ENCODE data around the gene MGAT5. TPM values are rescaled to one million over a fixed set of nuclear protein-coding genes. Genes with fewer than 3 reads are reported as not detected.

Gene MGAT5
- total RNA-seq, 1 experiment from 2014 or later = 52.4 TPM

DNA sequence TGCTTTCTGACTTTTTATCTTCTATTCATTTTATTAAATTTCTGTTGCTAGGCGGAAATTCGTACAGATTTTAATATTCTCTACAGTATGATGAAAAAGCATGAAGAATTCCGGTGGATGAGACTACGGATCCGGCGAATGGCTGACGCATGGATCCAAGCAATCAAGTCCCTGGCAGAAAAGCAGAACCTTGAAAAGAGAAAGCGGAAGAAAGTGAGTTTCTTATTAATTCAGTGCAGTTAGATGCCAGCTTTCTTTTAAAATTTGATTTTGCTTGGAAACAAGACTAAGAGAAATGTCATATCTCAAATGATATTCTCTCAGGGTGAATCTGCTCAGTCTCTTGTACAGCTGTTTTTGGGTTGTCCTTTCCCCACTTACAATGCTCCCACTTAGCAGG is 84.3 kb downstream of the MGAT5 start (continued):
- TF ChIP-seq ZNF671 (CRISPR knock-in tag; IDR thresholded peaks at IDR 0.05) (no peak), ESRRA (CRISPR knock-in tag; IDR thresholded peaks at IDR 0.05; ENCODE audit: borderline replicate concordance) (no peak), GRHL2 (CRISPR knock-in tag; IDR thresholded peaks at IDR 0.05; ENCODE audit: insufficient replicate concordance, severe bottlenecking) (no peak), MYBL2 (CRISPR knock-in tag; IDR thresholded peaks at IDR 0.05) (no peak), SMAD4 (CRISPR knock-in tag; IDR thresholded peaks at IDR 0.05) (no peak)
- TF ChIP-seq, protein P1, sequence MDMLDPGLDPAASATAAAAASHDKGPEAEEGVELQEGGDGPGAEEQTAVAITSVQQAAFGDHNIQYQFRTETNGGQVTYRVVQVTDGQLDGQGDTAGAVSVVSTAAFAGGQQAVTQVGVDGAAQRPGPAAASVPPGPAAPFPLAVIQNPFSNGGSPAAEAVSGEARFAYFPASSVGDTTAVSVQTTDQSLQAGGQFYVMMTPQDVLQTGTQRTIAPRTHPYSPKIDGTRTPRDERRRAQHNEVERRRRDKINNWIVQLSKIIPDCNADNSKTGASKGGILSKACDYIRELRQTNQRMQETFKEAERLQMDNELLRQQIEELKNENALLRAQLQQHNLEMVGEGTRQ (CRISPR knock-in tag; IDR thresholded peaks at IDR 0.05) = no peak

DNA sequence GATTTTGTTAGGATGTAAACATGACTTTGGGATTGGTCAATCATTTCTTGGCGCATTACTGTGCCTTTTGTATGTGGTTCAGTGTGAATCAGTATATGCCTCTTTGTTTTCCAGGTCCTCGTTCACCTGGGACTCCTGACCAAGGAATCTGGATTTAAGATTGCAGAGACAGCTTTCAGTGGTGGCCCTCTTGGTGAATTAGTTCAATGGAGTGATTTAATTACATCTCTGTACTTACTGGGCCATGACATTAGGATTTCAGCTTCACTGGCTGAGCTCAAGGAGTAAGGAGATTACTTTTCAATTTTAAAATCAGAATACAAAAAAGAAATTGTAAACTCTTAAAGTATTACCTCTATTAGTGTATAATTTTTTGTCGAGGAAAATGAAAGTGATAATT is 87.6 kb downstream of the MGAT5 start:
- Mint-ChIP-seq H3K4me3 (no peak overlapping the region), H3K36me3 (no peaks in the 10 kb centered on the region), H3K27ac (no peak overlapping the region), H3K4me1 (no peaks in the 10 kb centered on the region), H3K27me3 (ENCODE audit: low read depth) (no peaks in the 10 kb centered on the region), H3K9me3 (no peaks in the 10 kb centered on the region)
- TF ChIP-seq GABPB1 (CRISPR knock-in tag; IDR thresholded peaks at IDR 0.05) (no peak), JUN (CRISPR knock-in tag; IDR thresholded peaks at IDR 0.05) (no peak), FOXJ3 (CRISPR knock-in tag; IDR thresholded peaks at IDR 0.05; ENCODE audit: borderline replicate concordance) (no peak), IRF2 (CRISPR knock-in tag; IDR thresholded peaks at IDR 0.05; ENCODE audit: borderline replicate concordance, low read depth) (no peak), ELF4 (CRISPR knock-in tag; IDR thresholded peaks at IDR 0.05; ENCODE audit: low read depth) (no peak), CBFB (CRISPR knock-in tag; IDR thresholded peaks at IDR 0.05; ENCODE audit: low read depth) (no peak), SMAD3 (CRISPR knock-in tag; IDR thresholded peaks at IDR 0.05; ENCODE audit: borderline replicate concordance) (no peak), ZNF138 (CRISPR knock-in tag; conservative IDR thresholded peaks at IDR 0.05) (no peak), FOXP1 (CRISPR knock-in tag; IDR thresholded peaks at IDR 0.05; ENCODE audit: borderline replicate concordance) (no peak), SOX15 (CRISPR knock-in tag; IDR thresholded peaks at IDR 0.05) (no peak), ETV6 (CRISPR knock-in tag; IDR thresholded peaks at IDR 0.05) (no peak), ZBTB21 (CRISPR knock-in tag; IDR thresholded peaks at IDR 0.05; ENCODE audit: borderline replicate concordance) (no peak), TEAD1 (CRISPR knock-in tag; IDR thresholded peaks at IDR 0.05) (no peak)
- TF ChIP-seq, protein P1 (CRISPR knock-in tag; IDR thresholded peaks at IDR 0.05) = no peak
- TF ChIP-seq, protein P2, sequence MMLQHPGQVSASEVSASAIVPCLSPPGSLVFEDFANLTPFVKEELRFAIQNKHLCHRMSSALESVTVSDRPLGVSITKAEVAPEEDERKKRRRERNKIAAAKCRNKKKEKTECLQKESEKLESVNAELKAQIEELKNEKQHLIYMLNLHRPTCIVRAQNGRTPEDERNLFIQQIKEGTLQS (CRISPR knock-in tag; conservative IDR thresholded peaks at IDR 0.05) = no peak
- TF ChIP-seq, protein P3, sequence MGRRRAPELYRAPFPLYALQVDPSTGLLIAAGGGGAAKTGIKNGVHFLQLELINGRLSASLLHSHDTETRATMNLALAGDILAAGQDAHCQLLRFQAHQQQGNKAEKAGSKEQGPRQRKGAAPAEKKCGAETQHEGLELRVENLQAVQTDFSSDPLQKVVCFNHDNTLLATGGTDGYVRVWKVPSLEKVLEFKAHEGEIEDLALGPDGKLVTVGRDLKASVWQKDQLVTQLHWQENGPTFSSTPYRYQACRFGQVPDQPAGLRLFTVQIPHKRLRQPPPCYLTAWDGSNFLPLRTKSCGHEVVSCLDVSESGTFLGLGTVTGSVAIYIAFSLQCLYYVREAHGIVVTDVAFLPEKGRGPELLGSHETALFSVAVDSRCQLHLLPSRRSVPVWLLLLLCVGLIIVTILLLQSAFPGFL (CRISPR knock-in tag; IDR thresholded peaks at IDR 0.05; ENCODE audit: borderline replicate concordance) = no peak
- no peak for ATAC-seq
- POLR2A ChIA-PET = no interaction called here
- no peak for DNase-seq (ENCODE audit: low spot score)
- CTCF ChIA-PET = no interaction called here

DNA sequence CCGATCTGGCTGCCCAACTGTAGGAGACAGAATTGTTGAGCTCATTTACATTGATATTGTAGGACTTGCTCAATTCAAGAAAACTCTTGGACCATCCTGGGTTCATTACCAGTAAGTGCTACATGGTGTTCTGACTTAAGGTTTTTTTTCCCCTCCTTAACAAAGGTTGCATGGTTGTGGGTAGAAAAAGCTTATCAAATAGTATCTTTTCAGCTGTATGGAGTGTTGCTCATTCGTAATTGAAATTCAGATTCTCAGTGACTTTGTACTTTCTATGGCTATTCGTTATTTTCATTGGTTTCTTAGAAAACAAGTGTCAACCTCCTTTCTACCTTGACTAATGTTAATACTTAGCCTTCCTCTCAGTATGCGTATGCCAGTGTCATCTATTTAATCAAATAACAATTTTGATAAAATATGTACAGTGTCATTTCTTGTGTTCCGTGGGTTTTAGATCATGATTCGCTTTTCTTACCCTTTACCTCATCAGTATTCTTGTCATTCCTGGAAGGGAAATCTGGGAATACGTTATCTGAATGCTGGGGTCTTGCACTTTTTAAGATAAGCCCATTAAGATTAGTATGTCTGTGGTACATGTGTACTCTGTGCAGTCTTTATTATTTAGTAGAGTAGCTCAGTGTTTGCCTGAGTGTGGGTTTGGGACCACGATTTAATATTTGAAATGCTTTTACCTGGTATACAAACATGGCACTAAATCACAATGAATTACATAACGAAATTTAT is 91.3 kb downstream of the MGAT5 start:
- Mint-ChIP-seq H3K36me3 (no peaks in the 10 kb centered on the region), H3K4me3 (no peak overlapping the region), H3K9me3 (no peaks in the 10 kb centered on the region), H3K27ac (no peak overlapping the region), H3K4me1 (no peaks in the 10 kb centered on the region), H3K27me3 (ENCODE audit: low read depth) (no peaks in the 10 kb centered on the region)
- no peak for DNase-seq (ENCODE audit: low spot score)
- ChIA-PET POLR2A (interaction anchor here (0.7 kb wide), 1 partner anchor 71 kb away, joined by 3 read pairs; no protein-coding TSS in a partner anchor), CTCF (no interaction called here)
- no peak for ATAC-seq
- TF ChIP-seq, protein P4, sequence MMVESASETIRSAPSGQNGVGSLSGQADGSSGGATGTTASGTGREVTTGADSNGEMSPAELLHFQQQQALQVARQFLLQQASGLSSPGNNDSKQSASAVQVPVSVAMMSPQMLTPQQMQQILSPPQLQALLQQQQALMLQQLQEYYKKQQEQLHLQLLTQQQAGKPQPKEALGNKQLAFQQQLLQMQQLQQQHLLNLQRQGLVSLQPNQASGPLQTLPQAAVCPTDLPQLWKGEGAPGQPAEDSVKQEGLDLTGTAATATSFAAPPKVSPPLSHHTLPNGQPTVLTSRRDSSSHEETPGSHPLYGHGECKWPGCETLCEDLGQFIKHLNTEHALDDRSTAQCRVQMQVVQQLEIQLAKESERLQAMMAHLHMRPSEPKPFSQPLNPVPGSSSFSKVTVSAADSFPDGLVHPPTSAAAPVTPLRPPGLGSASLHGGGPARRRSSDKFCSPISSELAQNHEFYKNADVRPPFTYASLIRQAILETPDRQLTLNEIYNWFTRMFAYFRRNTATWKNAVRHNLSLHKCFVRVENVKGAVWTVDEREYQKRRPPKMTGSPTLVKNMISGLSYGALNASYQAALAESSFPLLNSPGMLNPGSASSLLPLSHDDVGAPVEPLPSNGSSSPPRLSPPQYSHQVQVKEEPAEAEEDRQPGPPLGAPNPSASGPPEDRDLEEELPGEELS (CRISPR knock-in tag; IDR thresholded peaks at IDR 0.05) = no peak
- TF ChIP-seq, protein P5, sequence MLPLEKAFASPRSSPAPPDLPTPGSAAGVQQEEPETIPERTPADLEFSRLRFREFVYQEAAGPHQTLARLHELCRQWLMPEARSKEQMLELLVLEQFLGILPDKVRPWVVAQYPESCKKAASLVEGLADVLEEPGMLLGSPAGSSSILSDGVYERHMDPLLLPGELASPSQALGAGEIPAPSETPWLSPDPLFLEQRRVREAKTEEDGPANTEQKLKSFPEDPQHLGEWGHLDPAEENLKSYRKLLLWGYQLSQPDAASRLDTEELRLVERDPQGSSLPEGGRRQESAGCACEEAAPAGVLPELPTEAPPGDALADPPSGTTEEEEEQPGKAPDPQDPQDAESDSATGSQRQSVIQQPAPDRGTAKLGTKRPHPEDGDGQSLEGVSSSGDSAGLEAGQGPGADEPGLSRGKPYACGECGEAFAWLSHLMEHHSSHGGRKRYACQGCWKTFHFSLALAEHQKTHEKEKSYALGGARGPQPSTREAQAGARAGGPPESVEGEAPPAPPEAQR (CRISPR knock-in tag; IDR thresholded peaks at IDR 0.05) = no peak
- TF ChIP-seq, protein P6, sequence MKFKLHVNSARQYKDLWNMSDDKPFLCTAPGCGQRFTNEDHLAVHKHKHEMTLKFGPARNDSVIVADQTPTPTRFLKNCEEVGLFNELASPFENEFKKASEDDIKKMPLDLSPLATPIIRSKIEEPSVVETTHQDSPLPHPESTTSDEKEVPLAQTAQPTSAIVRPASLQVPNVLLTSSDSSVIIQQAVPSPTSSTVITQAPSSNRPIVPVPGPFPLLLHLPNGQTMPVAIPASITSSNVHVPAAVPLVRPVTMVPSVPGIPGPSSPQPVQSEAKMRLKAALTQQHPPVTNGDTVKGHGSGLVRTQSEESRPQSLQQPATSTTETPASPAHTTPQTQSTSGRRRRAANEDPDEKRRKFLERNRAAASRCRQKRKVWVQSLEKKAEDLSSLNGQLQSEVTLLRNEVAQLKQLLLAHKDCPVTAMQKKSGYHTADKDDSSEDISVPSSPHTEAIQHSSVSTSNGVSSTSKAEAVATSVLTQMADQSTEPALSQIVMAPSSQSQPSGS (CRISPR knock-in tag; IDR thresholded peaks at IDR 0.05; ENCODE audit: borderline replicate concordance, low read depth) = no peak
- TF ChIP-seq, protein P7, sequence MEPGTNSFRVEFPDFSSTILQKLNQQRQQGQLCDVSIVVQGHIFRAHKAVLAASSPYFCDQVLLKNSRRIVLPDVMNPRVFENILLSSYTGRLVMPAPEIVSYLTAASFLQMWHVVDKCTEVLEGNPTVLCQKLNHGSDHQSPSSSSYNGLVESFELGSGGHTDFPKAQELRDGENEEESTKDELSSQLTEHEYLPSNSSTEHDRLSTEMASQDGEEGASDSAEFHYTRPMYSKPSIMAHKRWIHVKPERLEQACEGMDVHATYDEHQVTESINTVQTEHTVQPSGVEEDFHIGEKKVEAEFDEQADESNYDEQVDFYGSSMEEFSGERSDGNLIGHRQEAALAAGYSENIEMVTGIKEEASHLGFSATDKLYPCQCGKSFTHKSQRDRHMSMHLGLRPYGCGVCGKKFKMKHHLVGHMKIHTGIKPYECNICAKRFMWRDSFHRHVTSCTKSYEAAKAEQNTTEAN (CRISPR knock-in tag; IDR thresholded peaks at IDR 0.05) = no peak
